WTC11 (cell line): ENCODE results near the gene MSANTD1. TPM values are rescaled to one million over a fixed set of nuclear protein-coding genes. Genes with fewer than 3 reads are reported as not detected.

Source experiments
- ATAC-seq: fragments of 200-7000 bp; cut with Tn5 transposase; 2 replicates; pipeline ENCODE4 v1.10.0; 2021; ENCODE audit warnings: mild to moderate bottlenecking, moderate library complexity
- CTCF ChIA-PET: fragments of 300-600 bp; sonication (Branson Sonifier 250); formaldehyde crosslinking; loops from one replicate; lab custom pipeline; 2021; ENCODE audit warnings: antibody characterized with exemption; lab: Charles Lee
- POLR2A ChIA-PET: fragments of 350-600 bp; sonication (Branson Sonifier 250); formaldehyde crosslinking; loops from one replicate; lab custom pipeline; 2021; ENCODE audit warnings: antibody characterized with exemption; lab: Charles Lee
- DNase-seq: peaks from one replicate; pipeline ENCODE4 v3.0.0; 2021; ENCODE audit warnings: low spot score
- H3K27ac Mint-ChIP-seq: 2 replicates; pipeline ENCODE4 v1.8.0; 2021; ENCODE audit warnings: mixed read lengths
- H3K27me3 Mint-ChIP-seq: 2 replicates; pipeline ENCODE4 v1.8.0; 2021; ENCODE audit warnings: low read depth, mild to moderate bottlenecking, moderate library complexity, mixed read lengths
- H3K36me3 Mint-ChIP-seq: 2 replicates; pipeline ENCODE4 v1.8.0; 2021; ENCODE audit warnings: mixed read lengths
- H3K4me1 Mint-ChIP-seq: 2 replicates; pipeline ENCODE4 v1.8.0; 2022; ENCODE audit warnings: mixed read lengths
- H3K4me3 Mint-ChIP-seq: 2 replicates; pipeline ENCODE4 v1.8.0; 2021; ENCODE audit warnings: mild to moderate bottlenecking, moderate library complexity, mixed read lengths
- H3K9me3 Mint-ChIP-seq: 2 replicates; pipeline ENCODE4 v1.8.0; 2021; ENCODE audit warnings: mixed read lengths
- ATF6 ChIP-seq: sonication (generic); formaldehyde crosslinking; IDR thresholded peaks from 2 replicates; pipeline ENCODE4 v1.8.1; 2023; ENCODE audit warnings: mild to moderate bottlenecking, missing genetic modification reagents
- CTCF ChIP-seq: fragments of 200-600 bp; IDR thresholded peaks from 2 replicates; pipeline ENCODE4 v1.8.0; 2022; ENCODE audit warnings: antibody characterized with exemption
- ELF4 ChIP-seq: sonication (generic); formaldehyde crosslinking; IDR thresholded peaks from 2 replicates; pipeline ENCODE4 v1.8.1; 2022; ENCODE audit warnings: low read depth, mild to moderate bottlenecking, moderate library complexity, missing genetic modification reagents
- ETV6 ChIP-seq: sonication (generic); formaldehyde crosslinking; IDR thresholded peaks from 2 replicates; pipeline ENCODE4 v1.8.1; 2022; ENCODE audit warnings: mild to moderate bottlenecking, missing genetic modification reagents
- FOXP1 ChIP-seq: sonication (generic); formaldehyde crosslinking; IDR thresholded peaks from 2 replicates; pipeline ENCODE4 v1.8.0; 2022; ENCODE audit warnings: missing genetic modification reagents, mild to moderate bottlenecking, moderate library complexity, borderline replicate concordance
- GABPB1 ChIP-seq: sonication (generic); formaldehyde crosslinking; IDR thresholded peaks from 2 replicates; pipeline ENCODE4 v1.8.1; 2023; ENCODE audit warnings: mild to moderate bottlenecking, missing genetic modification reagents
- GTF2I ChIP-seq: fragments of 250-450 bp; sonication (Bioruptor Pico); conservative IDR thresholded peaks from 2 replicates; pipeline ENCODE4 v1.4.0; 2021; ENCODE audit warnings: mild to moderate bottlenecking
- MAX ChIP-seq: sonication (generic); formaldehyde crosslinking; IDR thresholded peaks from 2 replicates; pipeline ENCODE4 v1.8.0; 2022; ENCODE audit warnings: mild to moderate bottlenecking, missing genetic modification reagents
- MYBL2 ChIP-seq: sonication (generic); formaldehyde crosslinking; IDR thresholded peaks from 2 replicates; pipeline ENCODE4 v1.8.1; 2023; ENCODE audit warnings: mild to moderate bottlenecking, moderate library complexity, missing genetic modification reagents
- PRRX2 ChIP-seq: fragments of 250-450 bp; sonication (Bioruptor Pico); IDR thresholded peaks from 2 replicates; pipeline ENCODE4 v1.8.0; 2021; ENCODE audit warnings: mild to moderate bottlenecking
- RELA ChIP-seq: sonication (generic); formaldehyde crosslinking; IDR thresholded peaks from 2 replicates; pipeline ENCODE4 v1.8.1; 2022; ENCODE audit warnings: missing genetic modification reagents, mild to moderate bottlenecking, borderline replicate concordance
- SOX15 ChIP-seq: fragments of 250-450 bp; sonication (Bioruptor Pico); IDR thresholded peaks from 2 replicates; pipeline ENCODE4 v1.9.0; 2021; ENCODE audit warnings: mild to moderate bottlenecking
- TCF7 ChIP-seq: sonication (generic); formaldehyde crosslinking; IDR thresholded peaks from 2 replicates; pipeline ENCODE4 v1.8.0; 2022; ENCODE audit warnings: mild to moderate bottlenecking, low read depth, missing genetic modification reagents, moderate library complexity
- ZNF138 ChIP-seq: sonication (generic); formaldehyde crosslinking; conservative IDR thresholded peaks from 2 replicates; pipeline ENCODE4 v1.8.1; 2022; ENCODE audit warnings: mild to moderate bottlenecking, moderate library complexity, missing genetic modification reagents
- total RNA-seq: library from RNA; stranded (reverse); gene quantifications from 3 replicates; pipeline ENCODE4 v1.2.3, GENCODE V29; 2021
- TF ChIP-seq, protein P1 (sequence below): fragments of 250-450 bp; sonication (Bioruptor Pico); IDR thresholded peaks from 2 replicates; pipeline ENCODE4 v1.9.0; 2021; ENCODE audit warnings: mild to moderate bottlenecking
- TF ChIP-seq, protein P2 (sequence below): sonication (generic); formaldehyde crosslinking; IDR thresholded peaks from 2 replicates; pipeline ENCODE4 v1.8.0; 2022; ENCODE audit warnings: mild to moderate bottlenecking, missing genetic modification reagents
- TF ChIP-seq, protein P3 (sequence below): sonication (generic); formaldehyde crosslinking; conservative IDR thresholded peaks from 2 replicates; pipeline ENCODE4 v1.8.1; 2022; ENCODE audit warnings: mild to moderate bottlenecking, missing genetic modification reagents
- TF ChIP-seq, protein P4 (sequence below): sonication (generic); formaldehyde crosslinking; IDR thresholded peaks from 2 replicates; pipeline ENCODE4 v1.8.0; 2022; ENCODE audit warnings: mild to moderate bottlenecking, missing genetic modification reagents
- TF ChIP-seq, protein P5 (sequence below): fragments of 250-450 bp; sonication (Bioruptor Pico); IDR thresholded peaks from 2 replicates; pipeline ENCODE4 v1.9.0; 2021; ENCODE audit warnings: mild to moderate bottlenecking

Gene MSANTD1
- total RNA-seq, 1 experiment from 2014 or later: 0.98 TPM

- TF ChIP-seq ATF6 (CRISPR knock-in tag) (no peak), CTCF (no peak)
- TF ChIP-seq, protein P1, sequence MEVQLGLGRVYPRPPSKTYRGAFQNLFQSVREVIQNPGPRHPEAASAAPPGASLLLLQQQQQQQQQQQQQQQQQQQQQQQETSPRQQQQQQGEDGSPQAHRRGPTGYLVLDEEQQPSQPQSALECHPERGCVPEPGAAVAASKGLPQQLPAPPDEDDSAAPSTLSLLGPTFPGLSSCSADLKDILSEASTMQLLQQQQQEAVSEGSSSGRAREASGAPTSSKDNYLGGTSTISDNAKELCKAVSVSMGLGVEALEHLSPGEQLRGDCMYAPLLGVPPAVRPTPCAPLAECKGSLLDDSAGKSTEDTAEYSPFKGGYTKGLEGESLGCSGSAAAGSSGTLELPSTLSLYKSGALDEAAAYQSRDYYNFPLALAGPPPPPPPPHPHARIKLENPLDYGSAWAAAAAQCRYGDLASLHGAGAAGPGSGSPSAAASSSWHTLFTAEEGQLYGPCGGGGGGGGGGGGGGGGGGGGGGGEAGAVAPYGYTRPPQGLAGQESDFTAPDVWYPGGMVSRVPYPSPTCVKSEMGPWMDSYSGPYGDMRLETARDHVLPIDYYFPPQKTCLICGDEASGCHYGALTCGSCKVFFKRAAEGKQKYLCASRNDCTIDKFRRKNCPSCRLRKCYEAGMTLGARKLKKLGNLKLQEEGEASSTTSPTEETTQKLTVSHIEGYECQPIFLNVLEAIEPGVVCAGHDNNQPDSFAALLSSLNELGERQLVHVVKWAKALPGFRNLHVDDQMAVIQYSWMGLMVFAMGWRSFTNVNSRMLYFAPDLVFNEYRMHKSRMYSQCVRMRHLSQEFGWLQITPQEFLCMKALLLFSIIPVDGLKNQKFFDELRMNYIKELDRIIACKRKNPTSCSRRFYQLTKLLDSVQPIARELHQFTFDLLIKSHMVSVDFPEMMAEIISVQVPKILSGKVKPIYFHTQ (CRISPR knock-in tag): no peak
- TF ChIP-seq, all 79 proteins: peak for 0
These were observed 28.3 kb upstream of the MSANTD1 start (continued) for GRCh38 chr4:3220476-3221183.

DNA sequence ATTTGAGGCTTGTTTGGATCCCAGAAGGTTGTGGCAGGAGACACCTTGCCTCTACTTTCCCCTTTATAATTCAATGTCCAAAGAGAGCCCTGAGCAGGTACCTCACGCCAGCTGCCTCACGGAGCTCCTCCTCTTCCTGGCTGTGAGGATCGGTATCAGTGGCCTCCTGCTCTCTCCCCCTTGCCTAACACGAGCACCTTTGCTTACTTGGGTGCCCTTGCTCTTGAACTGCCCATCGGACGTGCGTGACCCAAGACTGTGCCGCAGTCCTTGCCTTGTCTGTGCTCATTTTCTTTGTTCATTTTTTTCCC lies 27.8 kb upstream of the MSANTD1 start:
- Mint-ChIP-seq H3K36me3 (peaks cover 57% of the 10 kb centered on the region), H3K4me3 (no peak overlapping the region)
- POLR2A ChIA-PET: no interaction called here
- no peak for DNase-seq
- no peak for TF ChIP-seq GTF2I (CRISPR knock-in tag)
- TF ChIP-seq, protein P2, sequence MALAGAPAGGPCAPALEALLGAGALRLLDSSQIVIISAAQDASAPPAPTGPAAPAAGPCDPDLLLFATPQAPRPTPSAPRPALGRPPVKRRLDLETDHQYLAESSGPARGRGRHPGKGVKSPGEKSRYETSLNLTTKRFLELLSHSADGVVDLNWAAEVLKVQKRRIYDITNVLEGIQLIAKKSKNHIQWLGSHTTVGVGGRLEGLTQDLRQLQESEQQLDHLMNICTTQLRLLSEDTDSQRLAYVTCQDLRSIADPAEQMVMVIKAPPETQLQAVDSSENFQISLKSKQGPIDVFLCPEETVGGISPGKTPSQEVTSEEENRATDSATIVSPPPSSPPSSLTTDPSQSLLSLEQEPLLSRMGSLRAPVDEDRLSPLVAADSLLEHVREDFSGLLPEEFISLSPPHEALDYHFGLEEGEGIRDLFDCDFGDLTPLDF (CRISPR knock-in tag): no peak
- TF ChIP-seq, protein P3, sequence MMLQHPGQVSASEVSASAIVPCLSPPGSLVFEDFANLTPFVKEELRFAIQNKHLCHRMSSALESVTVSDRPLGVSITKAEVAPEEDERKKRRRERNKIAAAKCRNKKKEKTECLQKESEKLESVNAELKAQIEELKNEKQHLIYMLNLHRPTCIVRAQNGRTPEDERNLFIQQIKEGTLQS: no peak
- no peak for TF ChIP-seq TCF7
- TF ChIP-seq, protein P4, sequence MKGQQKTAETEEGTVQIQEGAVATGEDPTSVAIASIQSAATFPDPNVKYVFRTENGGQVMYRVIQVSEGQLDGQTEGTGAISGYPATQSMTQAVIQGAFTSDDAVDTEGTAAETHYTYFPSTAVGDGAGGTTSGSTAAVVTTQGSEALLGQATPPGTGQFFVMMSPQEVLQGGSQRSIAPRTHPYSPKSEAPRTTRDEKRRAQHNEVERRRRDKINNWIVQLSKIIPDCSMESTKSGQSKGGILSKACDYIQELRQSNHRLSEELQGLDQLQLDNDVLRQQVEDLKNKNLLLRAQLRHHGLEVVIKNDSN: no peak
- no peak for TF ChIP-seq RELA (CRISPR knock-in tag)
- TF ChIP-seq, protein P5, sequence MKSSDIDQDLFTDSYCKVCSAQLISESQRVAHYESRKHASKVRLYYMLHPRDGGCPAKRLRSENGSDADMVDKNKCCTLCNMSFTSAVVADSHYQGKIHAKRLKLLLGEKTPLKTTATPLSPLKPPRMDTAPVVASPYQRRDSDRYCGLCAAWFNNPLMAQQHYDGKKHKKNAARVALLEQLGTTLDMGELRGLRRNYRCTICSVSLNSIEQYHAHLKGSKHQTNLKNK (CRISPR knock-in tag): no peak
- no peak for TF ChIP-seq PRRX2 (CRISPR knock-in tag)
- no peak for TF ChIP-seq MYBL2 (CRISPR knock-in tag)
- TF ChIP-seq MAX (CRISPR knock-in tag): no peak
- no peak for TF ChIP-seq SOX15
- no peak for TF ChIP-seq FOXP1 (CRISPR knock-in tag)
- TF ChIP-seq ELF4 (CRISPR knock-in tag): no peak
- no peak for TF ChIP-seq GABPB1 (CRISPR knock-in tag)
- no peak for TF ChIP-seq ZNF138 (CRISPR knock-in tag)
- TF ChIP-seq ETV6 (CRISPR knock-in tag): no peak
- TF ChIP-seq, all 79 proteins: peak for 0
- no peaks in the 10 kb centered on the region for H3K9me3 Mint-ChIP-seq
- no peaks in the 10 kb centered on the region for H3K27me3 Mint-ChIP-seq
- H3K4me1 Mint-ChIP-seq: no peaks in the 10 kb centered on the region
- no peak for ATAC-seq
- no peak overlapping the region for H3K27ac Mint-ChIP-seq
- CTCF ChIA-PET: interaction anchor here (1.2 kb wide), 1 partner anchor 97 kb away, joined by 5 read pairs; no protein-coding TSS in a partner anchor
